Stomach smooth muscle (tissue), 2 donors: Measurements from ENCODE around the gene PDCD1LG2.

Experiments
- H3K27ac ChIP-seq: one replicate; pipeline ENCODE4 v1.7.0; 2013; ENCODE audit warnings: mild to moderate bottlenecking, low read length, inconsistent platforms
- H3K27me3 ChIP-seq, 2 donors: one replicate each; pipeline ENCODE4 v1.7.0; 2013; ENCODE audit warnings: low read length in 2 of 2; ENCODE audit not compliant: insufficient read depth in 2 of 2, control insufficient read depth in 1 of 2
- H3K36me3 ChIP-seq, 2 donors: one replicate each; pipeline ENCODE4 v1.7.0; 2013; ENCODE audit warnings: low read length in 2 of 2; ENCODE audit not compliant: control insufficient read depth in 2 of 2, insufficient read depth in 2 of 2
- H3K4me1 ChIP-seq: one replicate; pipeline ENCODE4 v1.7.0; 2013; ENCODE audit warnings: low read length; ENCODE audit not compliant: control insufficient read depth, insufficient read depth
- H3K4me3 ChIP-seq, 2 donors: one replicate each; pipeline ENCODE4 v1.7.0; 2013; ENCODE audit warnings: low read length in 2 of 2
- H3K9ac ChIP-seq, 2 donors: one replicate each; pipeline ENCODE4 v1.7.0; 2013; ENCODE audit warnings: low read length in 2 of 2, mild to moderate bottlenecking in 1 of 2
- H3K9me3 ChIP-seq, 2 donors: one replicate each; pipeline ENCODE4 v1.7.0; 2013; ENCODE audit warnings: low read length in 2 of 2; ENCODE audit not compliant: control insufficient read depth in 2 of 2
- donor health status: healthy.
- donor health status: Pancreatic carcinoma.

The PDCD1LG2 gene

DNA sequence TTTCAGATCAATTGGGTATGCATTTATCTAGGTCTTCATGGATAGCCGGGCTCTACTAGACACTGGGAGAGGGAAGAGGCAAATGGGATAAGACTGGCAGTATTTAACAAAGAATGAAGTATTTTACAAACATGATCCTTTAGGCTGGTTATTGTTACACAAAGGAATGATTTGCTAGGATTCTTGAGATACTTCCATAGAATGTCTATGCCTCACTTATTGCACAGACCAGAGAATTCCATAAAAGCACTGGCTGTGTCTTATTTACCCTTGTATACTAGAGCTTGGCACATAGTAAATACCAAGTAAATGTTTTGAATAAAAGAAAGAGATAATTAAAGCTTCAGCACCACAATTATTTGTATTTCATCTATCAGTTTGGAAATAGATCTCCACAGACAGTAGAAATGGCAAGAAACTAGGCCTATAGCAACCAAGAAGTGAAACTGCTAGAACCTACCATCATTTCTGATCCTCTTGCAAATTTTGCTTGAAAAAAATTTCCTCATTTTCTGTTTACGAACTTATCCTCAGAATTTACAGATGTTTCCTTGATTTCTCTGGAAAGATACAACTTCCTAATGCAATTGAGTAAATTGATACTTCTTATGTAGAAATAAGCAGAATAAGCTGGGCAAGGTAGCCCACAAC is 3.8 kb downstream of the PDCD1LG2 start:
- Histone ChIP-seq H3K4me3 (no peak overlapping the region), H3K9ac (no peak overlapping the region), H3K36me3 (no peaks in the 10 kb centered on the region), H3K9me3 (no peaks in the 10 kb centered on the region), H3K27me3 (no peaks in the 10 kb centered on the region), H3K4me1 (peaks cover 6% of the 10 kb centered on the region), H3K27ac (no peak overlapping the region)

DNA sequence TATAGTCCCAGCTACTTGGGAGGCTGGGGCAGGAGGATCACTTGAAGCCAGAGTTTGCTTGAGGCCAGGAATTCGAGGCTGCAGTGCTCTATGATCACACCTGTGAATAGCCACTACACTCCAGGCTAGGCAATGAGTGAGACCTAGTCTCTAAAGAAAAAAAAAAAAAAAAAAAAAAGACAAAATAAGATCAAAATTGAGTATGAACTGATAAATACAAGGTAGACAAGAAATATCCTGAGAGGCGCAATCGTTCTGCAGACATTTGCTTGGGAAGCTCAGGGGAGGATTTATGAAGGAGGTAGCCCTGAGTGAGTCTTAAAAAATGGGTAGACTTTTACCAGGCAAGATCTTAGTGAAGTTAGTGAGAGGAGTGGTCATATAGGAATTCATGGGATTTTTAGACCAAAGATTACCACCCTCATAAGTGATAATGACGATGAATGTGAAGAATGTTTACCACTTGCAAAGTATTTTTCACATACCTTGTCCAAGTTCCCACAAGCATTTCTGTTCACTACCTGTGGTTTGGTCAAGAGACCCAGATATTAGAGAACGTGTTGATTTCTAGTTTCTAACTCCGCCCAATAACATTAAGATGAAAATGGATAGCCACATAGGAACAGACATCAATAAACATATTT is 4.4 kb downstream of the PDCD1LG2 start:
- Histone ChIP-seq H3K27ac (no peak overlapping the region), H3K36me3 (no peaks in the 10 kb centered on the region), H3K9me3 (no peaks in the 10 kb centered on the region), H3K9ac (no peak overlapping the region), H3K4me1 (peaks cover 3% of the 10 kb centered on the region), H3K27me3 (no peaks in the 10 kb centered on the region), H3K4me3 (no peak overlapping the region)

DNA sequence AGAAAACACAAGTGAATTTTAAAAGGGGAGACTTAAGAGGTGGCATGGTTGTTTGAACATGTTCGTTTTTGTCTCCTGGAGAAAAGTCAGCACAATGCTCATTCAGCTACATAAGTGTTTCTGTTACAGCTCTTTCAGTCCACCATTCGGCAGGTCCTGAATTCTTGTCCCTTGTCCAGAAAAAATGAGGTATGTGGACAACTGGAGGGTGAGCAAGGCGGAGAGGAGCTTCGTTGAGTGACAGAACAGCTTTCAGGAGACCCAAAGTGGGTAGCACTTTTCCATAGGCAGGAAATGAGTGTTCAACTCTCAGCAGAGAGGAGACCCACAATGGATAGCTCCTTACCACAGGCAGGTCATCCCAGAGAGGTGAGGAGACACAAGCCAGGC is 4.9 kb downstream of the PDCD1LG2 start:
- no peak overlapping the region for H3K27ac ChIP-seq
- no peaks in the 10 kb centered on the region for H3K27me3 ChIP-seq
- H3K36me3 ChIP-seq, result no peaks in the 10 kb centered on the region
- no peaks in the 10 kb centered on the region for H3K4me1 ChIP-seq
- H3K9me3 ChIP-seq, result no peaks in the 10 kb centered on the region
- H3K9ac ChIP-seq, result no peak overlapping the region
- no peak overlapping the region for H3K4me3 ChIP-seq

DNA sequence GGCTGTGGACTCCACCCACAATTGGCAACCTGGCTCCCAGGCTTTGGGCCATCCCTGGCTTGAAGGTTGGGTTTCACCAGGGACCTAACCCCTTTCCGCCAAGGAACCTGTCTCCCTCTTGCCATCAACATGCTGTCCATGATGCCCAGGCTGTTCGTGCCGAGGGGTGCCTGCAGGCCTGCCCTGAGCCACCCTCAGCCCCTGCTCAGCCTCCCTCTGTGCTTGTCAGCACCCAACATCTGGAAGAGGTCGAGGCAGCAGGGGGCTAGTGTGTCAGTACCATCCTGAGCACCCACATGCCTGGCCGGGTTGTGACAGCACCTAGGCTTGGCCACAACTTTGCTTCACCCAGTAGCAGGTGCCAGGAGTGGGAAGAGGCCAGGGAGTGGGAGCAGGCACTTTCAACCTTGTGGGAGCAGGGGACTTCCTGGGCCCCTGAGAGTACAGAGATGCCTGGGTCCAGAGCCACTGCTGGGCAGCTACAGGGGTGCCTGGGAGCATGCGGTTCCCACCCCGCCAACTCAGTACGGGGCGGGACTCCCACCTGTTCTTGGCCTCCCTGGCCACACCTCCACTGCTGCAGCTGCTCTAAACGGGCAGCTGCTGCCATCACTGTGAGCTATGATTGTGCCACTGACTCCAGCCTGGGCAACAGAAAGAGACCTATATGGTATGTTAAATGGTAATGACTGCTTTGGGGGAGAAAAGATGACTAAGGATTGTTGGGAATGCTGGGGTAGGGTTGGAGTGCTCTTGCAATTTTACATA is 6.3 kb downstream of the PDCD1LG2 start:
- H3K4me3 ChIP-seq, result no peak overlapping the region
- no peaks in the 10 kb centered on the region for H3K9me3 ChIP-seq
- no peaks in the 10 kb centered on the region for H3K36me3 ChIP-seq
- no peaks in the 10 kb centered on the region for H3K27me3 ChIP-seq
- no peak overlapping the region for H3K9ac ChIP-seq
- H3K4me1 ChIP-seq, result no peaks in the 10 kb centered on the region
- H3K27ac ChIP-seq, result no peak overlapping the region

DNA sequence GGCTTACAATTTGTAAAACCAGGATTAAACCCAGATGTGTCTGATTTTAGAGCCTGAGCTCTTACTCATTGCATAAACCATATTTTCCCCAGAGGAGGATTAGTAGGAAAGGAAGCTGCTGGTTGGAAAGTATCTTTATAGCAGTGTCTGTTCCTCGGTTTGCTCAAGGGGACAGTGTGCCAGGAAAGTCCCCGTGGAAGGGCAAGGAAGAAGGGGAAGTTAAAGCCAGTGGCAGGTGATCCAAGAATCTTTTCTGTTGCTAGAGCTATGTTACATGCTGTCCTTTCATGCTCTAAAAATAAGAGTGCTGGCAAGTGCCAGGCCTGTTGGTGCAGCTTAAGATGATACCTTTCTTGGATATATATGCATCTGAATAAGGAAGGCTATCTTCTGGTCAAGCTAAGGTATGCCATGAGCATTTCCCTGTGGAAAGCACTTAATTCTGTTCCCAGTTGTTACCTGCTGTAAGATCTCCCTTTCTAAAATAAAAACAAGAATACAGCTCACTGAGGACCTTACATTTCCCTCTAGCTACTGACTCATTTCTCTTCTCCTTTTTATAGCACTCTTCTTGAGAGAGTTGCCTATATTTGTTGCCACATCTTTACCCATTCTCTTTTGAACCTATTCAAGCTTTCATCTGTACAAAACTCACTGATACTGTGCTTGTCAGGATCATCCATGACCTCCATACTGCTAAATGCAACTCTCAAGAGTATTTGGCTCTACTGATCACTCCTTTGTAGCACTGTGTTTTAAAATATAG is 8.0 kb downstream of the PDCD1LG2 start:
- no peaks in the 10 kb centered on the region for H3K36me3 ChIP-seq
- H3K4me1 ChIP-seq, result no peaks in the 10 kb centered on the region
- no peaks in the 10 kb centered on the region for H3K9me3 ChIP-seq
- no peak overlapping the region for H3K27ac ChIP-seq
- H3K9ac ChIP-seq, result no peak overlapping the region
- H3K4me3 ChIP-seq, result no peak overlapping the region
- no peaks in the 10 kb centered on the region for H3K27me3 ChIP-seq

DNA sequence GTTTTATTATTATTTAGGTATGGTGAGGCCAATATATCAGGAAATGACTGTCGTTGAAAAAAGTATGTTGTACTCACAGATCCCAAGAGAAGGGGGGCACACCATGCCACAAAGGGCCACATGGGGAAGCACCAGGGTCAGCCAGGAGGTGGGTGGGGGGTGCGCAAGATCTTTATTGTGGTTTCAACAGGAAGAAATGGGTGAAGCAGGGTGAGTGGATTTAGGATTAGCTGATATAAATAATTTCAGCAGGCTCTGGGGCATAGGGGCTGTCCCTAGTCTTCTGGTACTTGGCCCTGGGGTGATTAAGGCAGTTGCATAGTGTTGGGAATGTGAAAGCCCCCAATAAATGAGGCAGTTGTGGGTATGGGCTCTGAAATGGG is 8.6 kb downstream of the PDCD1LG2 start:
- no peak overlapping the region for H3K27ac ChIP-seq
- no peaks in the 10 kb centered on the region for H3K4me1 ChIP-seq
- no peak overlapping the region for H3K9ac ChIP-seq
- H3K27me3 ChIP-seq, result no peaks in the 10 kb centered on the region
- H3K4me3 ChIP-seq, result no peak overlapping the region
- H3K9me3 ChIP-seq, result no peaks in the 10 kb centered on the region
- no peaks in the 10 kb centered on the region for H3K36me3 ChIP-seq

DNA sequence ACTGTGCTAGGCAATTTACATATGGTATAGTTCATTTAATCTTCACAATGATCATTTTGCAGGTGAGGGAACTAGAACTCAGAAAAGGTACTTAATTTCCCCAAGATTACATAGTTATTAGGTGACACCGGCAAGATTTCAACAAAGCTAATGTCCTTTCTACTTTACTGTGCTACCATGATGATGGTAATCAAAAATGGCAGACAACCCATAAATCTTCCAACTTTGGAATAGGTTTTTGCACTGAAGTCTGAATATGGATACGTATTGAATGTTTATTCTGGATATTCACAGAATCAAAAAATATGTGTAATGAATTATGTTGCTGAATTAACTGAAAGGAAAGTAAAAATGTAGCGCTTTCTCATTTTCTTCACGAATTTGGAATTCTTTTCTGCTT is 13.8 kb downstream of the PDCD1LG2 start:
- Histone ChIP-seq H3K27me3 (no peaks in the 10 kb centered on the region), H3K27ac (no peak overlapping the region), H3K4me1 (no peaks in the 10 kb centered on the region), H3K9me3 (no peaks in the 10 kb centered on the region), H3K4me3 (no peak overlapping the region), H3K9ac (no peak overlapping the region), H3K36me3 (no peaks in the 10 kb centered on the region)

DNA sequence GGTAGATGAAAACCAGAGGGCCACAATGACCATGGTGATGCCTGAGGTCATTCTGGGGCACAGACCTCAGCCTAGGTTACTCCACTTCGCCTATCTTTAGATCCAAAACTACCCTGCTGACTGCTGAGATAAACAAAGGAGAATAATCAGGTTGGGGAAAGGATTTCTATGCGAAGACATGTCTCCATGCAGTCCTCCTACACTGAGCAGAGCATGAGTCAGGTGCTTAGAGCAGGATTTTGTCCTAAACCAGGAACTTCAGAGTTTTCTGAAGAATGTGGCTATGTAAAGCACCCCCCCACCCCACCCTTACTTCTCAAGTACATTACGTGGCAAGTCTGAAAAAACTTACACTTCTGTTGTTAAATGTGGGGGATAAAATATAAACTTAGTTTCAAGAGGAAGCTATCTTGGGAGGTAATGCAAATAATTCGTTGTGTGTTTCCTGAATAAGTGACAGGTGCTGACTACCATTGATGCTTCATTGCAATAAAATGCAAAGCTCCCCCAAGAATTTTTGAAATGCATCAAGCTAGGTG is 19.4 kb downstream of the PDCD1LG2 start:
- H3K4me1 ChIP-seq, result no peaks in the 10 kb centered on the region
- H3K36me3 ChIP-seq, result no peaks in the 10 kb centered on the region
- no peaks in the 10 kb centered on the region for H3K27me3 ChIP-seq
- H3K4me3 ChIP-seq, result no peak overlapping the region
- H3K9ac ChIP-seq, result no peak overlapping the region
- no peaks in the 10 kb centered on the region for H3K9me3 ChIP-seq
- H3K27ac ChIP-seq, result no peak overlapping the region

DNA sequence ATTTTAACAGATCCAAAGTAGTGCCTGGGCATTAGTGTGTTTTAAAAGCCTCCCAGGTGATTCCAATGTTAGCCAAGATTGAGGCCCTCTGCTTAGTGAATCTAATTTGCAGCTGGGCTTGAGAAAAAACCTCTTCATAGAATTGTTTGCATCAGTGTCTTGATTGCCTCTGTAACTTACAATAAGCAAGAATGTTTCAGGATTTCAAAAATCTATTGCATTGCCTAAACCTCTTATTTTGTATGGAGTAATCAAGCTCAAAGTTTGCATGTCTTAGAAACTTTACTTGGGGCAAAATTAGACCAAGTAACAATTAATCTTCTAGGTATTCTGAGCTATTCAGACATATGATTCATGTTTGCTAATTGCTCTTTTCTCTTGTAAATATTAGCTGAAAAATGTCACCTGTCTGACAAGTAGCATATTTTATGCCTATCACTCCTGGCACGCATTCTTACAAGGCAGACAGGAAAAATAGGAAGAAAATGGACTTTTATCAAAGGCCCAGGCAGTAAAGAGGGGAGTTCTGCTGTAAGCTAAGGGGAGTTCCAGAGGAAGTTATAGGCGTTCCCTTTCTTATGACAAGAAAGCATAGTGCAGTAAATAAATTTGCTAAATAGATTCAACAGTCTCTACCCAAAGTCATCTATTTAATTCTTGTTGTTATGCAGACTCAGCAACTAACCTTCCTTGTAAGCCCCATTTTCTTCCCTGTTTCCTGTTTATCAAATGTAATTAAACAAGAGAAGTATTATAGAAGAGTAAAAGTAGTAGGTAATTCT is 21.0 kb downstream of the PDCD1LG2 start:
- no peaks in the 10 kb centered on the region for H3K36me3 ChIP-seq
- no peak overlapping the region for H3K9ac ChIP-seq
- H3K27ac ChIP-seq, result no peak overlapping the region
- no peaks in the 10 kb centered on the region for H3K27me3 ChIP-seq
- no peak overlapping the region for H3K4me3 ChIP-seq
- no peaks in the 10 kb centered on the region for H3K4me1 ChIP-seq
- H3K9me3 ChIP-seq, result no peaks in the 10 kb centered on the region

DNA sequence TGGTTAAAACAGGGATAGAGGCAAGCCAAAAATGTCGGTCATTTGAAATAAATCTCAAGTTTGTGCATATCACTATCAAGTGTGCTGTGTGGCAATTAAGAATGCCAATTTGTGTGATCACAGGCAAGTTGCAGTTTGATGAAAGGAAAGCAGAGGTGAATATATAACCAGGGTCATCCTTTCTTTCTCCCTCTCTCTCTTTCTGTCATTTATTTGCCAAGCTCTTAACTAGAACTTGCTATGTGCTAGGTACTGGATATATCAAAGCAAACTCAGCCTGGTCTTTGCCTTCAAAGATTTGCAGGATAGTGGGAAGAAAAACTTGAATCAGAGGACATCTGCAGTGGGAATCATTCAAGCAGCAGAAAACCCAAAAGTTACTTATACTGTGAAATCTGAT is 22.0 kb downstream of the PDCD1LG2 start:
- Histone ChIP-seq H3K27me3 (no peaks in the 10 kb centered on the region), H3K4me3 (no peak overlapping the region), H3K4me1 (no peaks in the 10 kb centered on the region), H3K9ac (no peak overlapping the region), H3K27ac (no peak overlapping the region), H3K9me3 (peaks cover 0 to 2% of the 10 kb centered on the region in 2 donors), H3K36me3 (no peaks in the 10 kb centered on the region)
